Endothelial cell of umbilical vein (primary cell): ENCODE measurements around the gene SLC1A4. TPM values are rescaled to one million over a fixed set of nuclear protein-coding genes. Genes with fewer than 3 reads are reported as not detected.

Experiments
- BruUV-seq: library from RNA; stranded (reverse); fragments of 400-500 nt; replicated peaks from 2 replicates; lab custom pipeline; 2021; lab: Mats Ljungman, UMichigan
- CTCF ChIA-PET: fragments of 300-600, 350-600 bp; sonication (Branson Sonifier 250); formaldehyde crosslinking; loops from one replicate; lab custom pipeline; 2021; ENCODE audit warnings: antibody characterized with exemption, inconsistent platforms; lab: Charles Lee
- POLR2A ChIA-PET: fragments of 300-600, 350-600 bp; sonication (Branson Sonifier 250); formaldehyde crosslinking; loops from one replicate; lab custom pipeline; 2021; ENCODE audit warnings: antibody characterized with exemption, inconsistent platforms; lab: Charles Lee
- DNase-seq: peaks from one replicate; pipeline ENCODE4 v3.0.0-alpha.2; 2011; ENCODE audit warnings: low read depth, low spot score
- FAIRE-seq: peaks from 2 replicates; lab custom pipeline; 2011; peaks lifted over from hg19 to GRCh38; lab: Jason Lieb, UNC
- H2AFZ ChIP-seq: 2 replicates; pipeline ENCODE4 v1.6.0; 2012; ENCODE audit warnings: low read depth, low read length, control low read depth, inconsistent platforms
- H3K27ac ChIP-seq: 2 replicates; pipeline ENCODE4 v1.5.1; 2011; ENCODE audit warnings: low read depth, mild to moderate bottlenecking, control low read depth, low read length, moderate library complexity; ENCODE audit not compliant: insufficient read depth
- H3K27me3 ChIP-seq, 2 experiments: 2 replicates each; pipeline versions ENCODE4 v1.6.0 to v1.6.1; 2011; ENCODE audit warnings: low read length in 2 of 2, mixed read lengths in 1 of 2; ENCODE audit not compliant: control insufficient read depth in 2 of 2, insufficient read depth in 2 of 2
- H3K36me3 ChIP-seq, 2 experiments: 2 replicates in 1 of 2; 3 replicates in 1 of 2; pipeline ENCODE4 v1.5.1; 2011; ENCODE audit warnings: low read length in 2 of 2, mild to moderate bottlenecking in 1 of 2, moderate library complexity in 1 of 2; ENCODE audit not compliant: control insufficient read depth in 2 of 2, insufficient read depth in 2 of 2; ENCODE audit errors: extremely low read depth in 1 of 2
- H3K4me1 ChIP-seq: 3 replicates; pipeline ENCODE4 v1.5.1; 2011; ENCODE audit warnings: mild to moderate bottlenecking, low read length; ENCODE audit not compliant: control insufficient read depth, insufficient read depth; ENCODE audit errors: extremely low read depth
- H3K4me2 ChIP-seq: 2 replicates; pipeline ENCODE4 v1.6.1; 2011; ENCODE audit warnings: low read length, control low read depth, mixed read lengths; ENCODE audit not compliant: insufficient read depth
- H3K4me3 ChIP-seq, 3 experiments: fragments of 200-600 bp in 1 of 3; sonication (generic), shearing (Covaris generic) in 1 of 3; replicated peaks in 1 of 3; 2 replicates each; pipeline ENCODE4 v1.5.1; 2011 to 2016; ENCODE audit warnings: control low read depth in 3 of 3, low read length in 3 of 3, mild to moderate bottlenecking in 2 of 3, inconsistent platforms in 1 of 3, low read depth in 1 of 3, moderate library complexity in 1 of 3; ENCODE audit not compliant: insufficient read depth in 1 of 3
- H3K79me2 ChIP-seq: 2 replicates; pipeline ENCODE4 v1.6.0; 2012; ENCODE audit warnings: low read length, inconsistent platforms; ENCODE audit not compliant: control insufficient read depth, insufficient read depth
- H3K9ac ChIP-seq: replicated peaks from 2 replicates; pipeline ENCODE3; 2011; ENCODE audit warnings: low read length, control low read depth; ENCODE audit not compliant: insufficient read depth; ENCODE audit errors: extremely low read depth
- H3K9me1 ChIP-seq: replicated peaks from 3 replicates; pipeline ENCODE4 v1.6.0; 2011; ENCODE audit warnings: mild to moderate bottlenecking, low read length; ENCODE audit not compliant: control insufficient read depth, insufficient read depth; ENCODE audit errors: extremely low read depth
- H3K9me3 ChIP-seq: replicated peaks from 2 replicates; pipeline ENCODE4 v1.5.1; 2012; ENCODE audit warnings: low read length, inconsistent platforms; ENCODE audit not compliant: control insufficient read depth, insufficient read depth
- H4K20me1 ChIP-seq: replicated peaks from 2 replicates; pipeline ENCODE3; 2011; ENCODE audit warnings: mild to moderate bottlenecking, low read length; ENCODE audit not compliant: control insufficient read depth, insufficient read depth; ENCODE audit errors: extremely low read depth
- CTCF ChIP-seq, 2 donors: IDR thresholded peaks; 1 replicate in 1 of 2; 2 replicates in 1 of 2; pipeline ENCODE4 v1.5.1; 2011; ENCODE audit warnings: low read length in 2 of 2, mild to moderate bottlenecking in 2 of 2, moderate library complexity in 2 of 2, control low read depth in 1 of 2, inconsistent platforms in 1 of 2, low read depth in 1 of 2; ENCODE audit not compliant: insufficient read depth in 1 of 2; ENCODE audit errors: extremely low read depth in 1 of 2
- EZH2 ChIP-seq: IDR thresholded peaks from 2 replicates; pipeline ENCODE4 v1.6.1; 2012; ENCODE audit warnings: borderline replicate concordance, low read depth, mild to moderate bottlenecking, moderate library complexity, low read length, inconsistent platforms; ENCODE audit not compliant: severe bottlenecking
- GATA2 ChIP-seq: IDR thresholded peaks from 2 replicates; pipeline ENCODE4 v1.7.0; 2011; ENCODE audit warnings: low read depth, mild to moderate bottlenecking, moderate library complexity, mixed read lengths, low read length; ENCODE audit not compliant: insufficient read length, insufficient read depth
- JUN ChIP-seq: IDR thresholded peaks from 2 replicates; pipeline ENCODE4 v1.6.1; 2011; ENCODE audit warnings: borderline replicate concordance, low read depth; ENCODE audit not compliant: insufficient read length, insufficient read depth
- MAX ChIP-seq: IDR thresholded peaks from 2 replicates; pipeline ENCODE4 v1.6.1; 2011; ENCODE audit not compliant: insufficient read depth, insufficient read length
- POLR2A ChIP-seq: IDR thresholded peaks from 2 replicates; pipeline ENCODE4 v1.6.1; 2012; ENCODE audit warnings: low read depth, mild to moderate bottlenecking, control low read depth, low read length
- POLR2AphosphoS5 ChIP-seq: IDR thresholded peaks from 2 replicates; pipeline ENCODE4 v1.6.1; 2012; ENCODE audit warnings: low read depth, mild to moderate bottlenecking, control low read depth, low read length, moderate library complexity; ENCODE audit not compliant: insufficient read depth
- dilution Hi-C: fragments of 300-500 bp; cut with MboI; formaldehyde crosslinking; loops from one replicate; pipeline ENCODE4 v1.15.0; 2019; ENCODE audit warnings: low sequenced_read_pairs; ENCODE audit not compliant: extremely low pct_ligation_motif_present
- intact Hi-C: fragments of 100-400 bp; cut with micrococcal nuclease; formaldehyde crosslinking; loops from one replicate; pipeline ENCODE4 v1.10.0; 2022
- polyA plus RNA-seq, 4 experiments: library from polyadenylated mRNA; depleted of rRNA in 3 of 4; stranded (reverse) in 3 of 4; unstranded in 1 of 4; fragments of >200 nt; gene quantifications; 2 replicates each; pipeline versions ENCODE4 v1.2.1 to v1.2.3, GENCODE V29; 2011 to 2012; ENCODE audit warnings: missing spikeins in 1 of 4
- total RNA-seq: library from RNA; stranded (reverse); gene quantifications from 2 replicates; pipeline ENCODE4 v1.2.3, GENCODE V29; 2021

Gene SLC1A4
- total and polyA plus RNA-seq, 2 donors (not counting 3 experiments of a cell fraction or from before 2014, with no cell fraction given): 9.9 to 13.9 TPM

- dilution Hi-C loops: no loop called here
- BruUV-seq: no TSS peak
- H3K4me2 ChIP-seq: no peak overlapping the region
- H3K36me3 ChIP-seq: no peaks in the 10 kb centered on the region
- ChIA-PET POLR2A (no interaction called here), CTCF (interaction anchor here (0.6 to 1.4 kb wide), 3 partner anchors 29 to 172 kb away, joined by 4 read pairs; no protein-coding TSS in a partner anchor)
- DNase-seq (no peak), FAIRE-seq (no peak)
- H3K4me1 ChIP-seq: peaks cover 11% of the 10 kb centered on the region
- no peaks in the 10 kb centered on the region for H3K9me1 ChIP-seq
- no peak overlapping the region for H2AFZ ChIP-seq
- no peaks in the 10 kb centered on the region for H3K9me3 ChIP-seq
- no peak overlapping the region for H3K4me3 ChIP-seq
- no peak overlapping the region for H3K27ac ChIP-seq
- H3K27me3 ChIP-seq: no peaks in the 10 kb centered on the region
- no peaks in the 10 kb centered on the region for H3K79me2 ChIP-seq
- H3K9ac ChIP-seq: no peak overlapping the region
- intact Hi-C loops: no loop called here
- TF ChIP-seq EZH2 (no peak), GATA2 (peak; percentile 47), JUN (no peak), POLR2AphosphoS5 (no peak), POLR2A (no peak), CTCF (IDR thresholded peaks at IDR 0.05; ENCODE audit: extremely low read depth in 1 of 2, insufficient read depth in 1 of 2, low read depth in 1 of 2, low read length in 2 of 2) (no peak), MAX (no peak)
- H4K20me1 ChIP-seq: no peaks in the 10 kb centered on the region
These were observed 7.7 kb downstream of the SLC1A4 start for GRCh38 chr2:64996871-64997307.
